ENCODE measurements around the gene CCDC120. TPM values are rescaled to one million over a fixed set of nuclear protein-coding genes. Genes with fewer than 3 reads are reported as not detected.

Gene CCDC120
- total RNA-seq, 1 donor from 2014 or later = 14.7 TPM

GRCh38 chrX:49117581-49117980 is 58.8 kb downstream of the CCDC120 start:
- no peaks in the 10 kb centered on the region for H3K4me1 Mint-ChIP-seq
- DNase-seq (ENCODE audit: low read depth, low spot score) = no peak
- H3K36me3 Mint-ChIP-seq (ENCODE audit: low read depth) = peaks cover 15% of the 10 kb centered on the region
- peaks cover 4% of the 10 kb centered on the region for H3K9me3 Mint-ChIP-seq
- no peak overlapping the region for H3K4me3 Mint-ChIP-seq
- no peaks in the 10 kb centered on the region for H3K27me3 Mint-ChIP-seq (ENCODE audit: low read depth)
- H3K27ac Mint-ChIP-seq (ENCODE audit: unreplicated experiment) = no peak overlapping the region
- TF ChIP-seq CTCF (conservative IDR thresholded peaks at IDR 0.05) = no peak

Other genes with a start within 250 kb of the CCDC120 start
- gene ERAS, start 232.5 kb upstream of the CCDC120 start, total RNA-seq = 0.49 and 0.50 TPM in 2 replicates
- 9.3 and 12.7 TPM in 2 replicates for gene PCSK1N, start 223.4 kb upstream of the CCDC120 start, total RNA-seq
- 86.0 and 95.7 TPM in 2 replicates for gene TIMM17B, start 161.2 kb upstream of the CCDC120 start, total RNA-seq
- gene PQBP1, start 161.1 kb upstream of the CCDC120 start, total RNA-seq = 98.4 and 101 TPM in 2 replicates
- gene SLC35A2, start 147.4 kb upstream of the CCDC120 start, total RNA-seq = 20.0 and 22.6 TPM in 2 replicates
- gene PIM2, start 140.0 kb upstream of the CCDC120 start, total RNA-seq = 12.5 and 13.4 TPM in 2 replicates
- 38.6 and 39.6 TPM in 2 replicates for gene OTUD5, start 101.4 kb upstream of the CCDC120 start, total RNA-seq
- 1.2 TPM in 2 replicates for gene KCND1, start 87.2 kb upstream of the CCDC120 start, total RNA-seq
- 55.3 and 63.2 TPM in 2 replicates for gene GRIPAP1, start 56.7 kb upstream of the CCDC120 start, total RNA-seq
- 26.2 TPM in 2 replicates for gene TFE3, start 15.6 kb upstream of the CCDC120 start, total RNA-seq
- 30.2 and 33.7 TPM in 2 replicates for gene PRAF2, start 15.0 kb downstream of the CCDC120 start, total RNA-seq
- gene WDR45, start 20.9 kb downstream of the CCDC120 start, total RNA-seq = 29.0 and 29.6 TPM in 2 replicates
- gene GPKOW, start 64.7 kb downstream of the CCDC120 start, total RNA-seq = 17.8 and 20.9 TPM in 2 replicates
- 1.4 and 1.6 TPM in 2 replicates for gene MAGIX, start 103.8 kb downstream of the CCDC120 start, total RNA-seq
- 0.75 and 0.89 TPM in 2 replicates for gene PLP2, start 112.9 kb downstream of the CCDC120 start, total RNA-seq
- gene PRICKLE3, start 127.4 kb downstream of the CCDC120 start, total RNA-seq = 3.3 and 4.2 TPM in 2 replicates
- 10.2 and 10.8 TPM in 2 replicates for gene SYP, start 141.2 kb downstream of the CCDC120 start, total RNA-seq
- gene CACNA1F, start 174.3 kb downstream of the CCDC120 start, total RNA-seq = 0.05 TPM in 1 of 2 replicates, not detected in the other
- 18.0 and 18.8 TPM in 2 replicates for gene CCDC22, start 176.5 kb downstream of the CCDC120 start, total RNA-seq
- gene FOXP3, start 205.7 kb downstream of the CCDC120 start, total RNA-seq = 0.26 and 0.39 TPM in 2 replicates
- 11.5 and 13.1 TPM in 2 replicates for gene PPP1R3F, start 210.8 kb downstream of the CCDC120 start, total RNA-seq
- not detected in 2 replicates for gene GAGE10, start 244.6 kb downstream of the CCDC120 start, total RNA-seq